HUES6 (cell line): ENCODE data around the gene GNG11.

ENCODE experiments used
- H3K27ac ChIP-seq: 2 replicates; pipeline ENCODE4 v1.7.0; 2013; ENCODE audit warnings: low read depth, mild to moderate bottlenecking, low read length, inconsistent platforms
- H3K27me3 ChIP-seq: 2 replicates; pipeline ENCODE4 v1.6.1; 2013; ENCODE audit warnings: low read length; ENCODE audit not compliant: control insufficient read depth, insufficient read depth
- H3K36me3 ChIP-seq: 2 replicates; pipeline ENCODE4 v1.6.1; 2013; ENCODE audit warnings: low read length; ENCODE audit not compliant: control insufficient read depth, insufficient read depth
- H3K4me1 ChIP-seq: 2 replicates; pipeline ENCODE4 v1.6.1; 2013; ENCODE audit warnings: low read length; ENCODE audit not compliant: control insufficient read depth, insufficient read depth
- H3K4me3 ChIP-seq: 2 replicates; pipeline ENCODE4 v1.5.1; 2013; ENCODE audit warnings: low read depth, low read length
- H3K9ac ChIP-seq: one replicate; pipeline ENCODE4 v1.6.1; 2013; ENCODE audit warnings: mild to moderate bottlenecking, low read length
- H3K9me3 ChIP-seq: 2 replicates; pipeline ENCODE4 v1.6.1; 2013; ENCODE audit warnings: low read depth, low read length; ENCODE audit not compliant: control insufficient read depth, insufficient read depth

GNG11 gene

DNA sequence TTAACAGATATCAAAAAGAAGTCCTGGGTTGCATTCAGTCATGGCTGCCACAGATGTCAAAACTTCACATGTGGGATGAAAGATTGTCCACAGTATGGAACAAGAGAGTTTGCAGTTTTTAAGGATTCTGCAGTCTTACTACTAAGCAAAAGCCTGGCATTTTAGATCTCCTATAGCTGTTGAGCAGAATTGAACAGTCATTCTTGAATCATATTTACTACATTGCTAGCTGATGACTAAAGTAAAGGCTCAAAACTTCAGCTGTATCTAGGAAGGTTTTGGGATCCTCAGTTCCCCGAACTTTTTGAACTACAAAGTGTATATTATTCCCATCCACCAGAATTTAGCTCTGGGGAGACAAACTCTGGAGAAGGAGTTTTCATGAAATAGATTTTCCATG is 51.6 kb downstream of the GNG11 start:
- H3K27ac ChIP-seq: no peak overlapping the region

DNA sequence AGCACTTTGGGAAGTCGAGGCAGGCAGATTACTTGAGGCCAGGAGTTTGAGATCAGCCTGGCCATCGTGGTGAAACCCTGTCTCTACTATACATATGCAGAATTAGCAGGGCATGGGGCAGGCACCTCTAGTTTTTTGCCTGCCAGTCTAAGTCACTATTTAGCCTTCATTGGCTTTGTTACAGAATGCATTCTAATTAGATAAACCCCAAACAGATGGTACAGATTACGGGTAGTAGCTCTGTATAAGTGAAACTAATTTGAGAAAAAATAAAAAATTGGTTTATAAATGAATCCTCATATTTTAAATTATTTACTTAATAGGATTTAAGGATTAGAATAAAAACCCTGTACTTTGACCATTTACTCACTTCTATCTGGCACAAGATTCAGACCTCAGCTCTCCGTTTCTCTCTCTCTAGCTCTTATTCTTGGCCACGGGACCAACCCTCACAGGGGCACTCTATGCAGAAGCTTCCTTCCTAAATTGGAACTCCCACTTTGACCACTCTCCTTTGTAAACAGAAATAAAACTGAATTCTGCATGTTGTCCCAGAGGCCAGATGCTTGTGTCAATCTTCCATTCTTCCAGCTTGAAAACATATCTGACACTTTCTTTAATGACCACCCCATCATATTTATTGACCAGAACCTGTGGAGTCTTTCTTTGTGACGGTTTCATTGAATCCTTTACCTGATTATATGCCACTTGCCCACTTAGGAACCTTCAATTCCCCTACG is 55.8 kb downstream of the GNG11 start:
- H3K4me1 ChIP-seq: peaks cover 25% of the 10 kb centered on the region
- no peaks in the 10 kb centered on the region for H3K9me3 ChIP-seq
- H3K27me3 ChIP-seq: no peaks in the 10 kb centered on the region
- no peaks in the 10 kb centered on the region for H3K36me3 ChIP-seq
- no peak overlapping the region for H3K27ac ChIP-seq
- no peak overlapping the region for H3K4me3 ChIP-seq
- no peak overlapping the region for H3K9ac ChIP-seq

More for the DNA sequence above, 51.6 kb downstream of the GNG11 start:
- H3K27me3 ChIP-seq: no peaks in the 10 kb centered on the region
- peaks cover 11% of the 10 kb centered on the region; the same call in 1 of the 2 replicates for H3K4me1 ChIP-seq
- no peak overlapping the region for H3K4me3 ChIP-seq
- no peak overlapping the region for H3K9ac ChIP-seq
- H3K36me3 ChIP-seq: no peaks in the 10 kb centered on the region
- no peaks in the 10 kb centered on the region for H3K9me3 ChIP-seq
